ENCODE results near the gene ATP6V0D1. TPM values are rescaled to one million over a fixed set of nuclear protein-coding genes. Genes with fewer than 3 reads are reported as not detected.

Gene ATP6V0D1
- total and polyA plus RNA-seq, 2 of the 4 experiments (the other 2 are of a cell fraction) = 112 to 124 TPM

- Histone ChIP-seq H4K5ac (ENCODE audit: low read depth, low read length) (no peak overlapping the region), H3K56ac (ENCODE audit: extremely low read depth, insufficient read depth, low read length) (no peak overlapping the region), H3K18ac (ENCODE audit: low read depth, low read length) (no peak overlapping the region), H2AK9ac (replicated peaks; ENCODE audit: low read depth, low read length, poor library complexity) (no peak overlapping the region), H4K91ac (ENCODE audit: insufficient read depth, low read depth, low read length) (no peak overlapping the region), H2AFZ (replicated peaks; ENCODE audit: low read length, poor library complexity) (no peak overlapping the region), H2BK15ac (ENCODE audit: low read depth, low read length) (no peak overlapping the region), H3K23ac (ENCODE audit: low read depth, low read length) (peak overlapping the region; percentile 56; the same call in 1 of the 2 replicates), H3K36me3 (ENCODE audit: control insufficient read depth, insufficient read depth, low read length) (no peaks in the 10 kb centered on the region), H2BK5ac (ENCODE audit: low read depth, low read length, poor library complexity, severe bottlenecking) (no peak overlapping the region), H3K4me1 (ENCODE audit: control insufficient read depth, insufficient read depth, low read length) (peaks cover 5% of the 10 kb centered on the region; the same call in 1 of the 2 replicates), H3K4me2 (ENCODE audit: low read depth, low read length) (no peak overlapping the region), H4K8ac (ENCODE audit: low read depth in 2 of 2, low read length in 2 of 2) (no peak overlapping the region), H3K9me3 (ENCODE audit: control insufficient read depth, insufficient read depth, low read length) (no peaks in the 10 kb centered on the region), H4K20me1 (ENCODE audit: insufficient read depth, low read length) (peaks cover 10% of the 10 kb centered on the region; the same call in 1 of the 2 replicates), H2AK5ac (ENCODE audit: low read depth, low read length) (no peak overlapping the region), H2BK120ac (ENCODE audit: low read depth, low read length) (no peak overlapping the region), H2BK20ac (ENCODE audit: low read depth, low read length) (0 out of 2 replicates have a peak overlapping the region, but pooled peaks have one; percentile 22), H3K4me3 (ENCODE audit: insufficient read depth, low read depth, low read length) (no peak overlapping the region), H3K27ac (ENCODE audit: insufficient read depth, low read length) (no peak overlapping the region), H3K9me1 (ENCODE audit: insufficient read depth, low read length) (peaks cover 3% of the 10 kb centered on the region; the same call in 1 of the 2 replicates), H3K79me1 (ENCODE audit: low read depth in 1 of 2, low read length in 2 of 2) (no peaks in the 10 kb centered on the region), H3K9ac (ENCODE audit: low read depth, low read length) (no peak overlapping the region), H3K14ac (replicated peaks; ENCODE audit: low read depth, low read length) (no peak overlapping the region), H3K4ac (ENCODE audit: low read depth, low read length) (no peak overlapping the region), H3K27me3 (ENCODE audit: control insufficient read depth, insufficient read depth, low read length) (peaks cover 55% of the 10 kb centered on the region)
- ATAC-seq (ENCODE audit: low read depth) (no peak), DNase-seq (no peak)
- dilution Hi-C loops (cut with HindIII; ENCODE audit: low sequenced_read_pairs, unreplicated experiment) = no loop called here
- no CpG with 5 or more reads among the region's 3 CpGs for WGBS, 2 experiments (ENCODE audit: extremely low coverage in 2 of 2, insufficient read length in 1 of 2)
- intact Hi-C loops (cut with micrococcal nuclease) = loop anchor here (5.0 kb wide), 1 partner anchor 167 kb away; no protein-coding TSS in a partner anchor
- ChIA-PET POLR2A (ENCODE audit: unreplicated experiment) (no interaction called here), CTCF (interaction anchor here (0.6 to 1.6 kb wide), 3 partner anchors 17 to 108 kb away, joined by 4 to 12 read pairs (median 7); no protein-coding TSS in a partner anchor)
- BruUV-seq (replicated peaks) = no TSS peak
- in situ Hi-C loops (cut with MboI; ENCODE audit: low sequenced_read_pairs) = no loop called here
- TF ChIP-seq RAD21 (IDR thresholded peaks at IDR 0.05; ENCODE audit: low read length) = no peak
- no peak for TF ChIP-seq SMC3 (IDR thresholded peaks at IDR 0.05; ENCODE audit: low read depth, low read length)
- TF ChIP-seq MAFK (IDR thresholded peaks at IDR 0.05; ENCODE audit: low read depth, low read length) = no peak
- no peak for TF ChIP-seq ELK1 (IDR thresholded peaks at IDR 0.05; ENCODE audit: borderline replicate concordance, low read depth, low read length)
- no peak for TF ChIP-seq CEBPB (IDR thresholded peaks at IDR 0.05; ENCODE audit: low read depth, low read length)
- TF ChIP-seq RFX5 (IDR thresholded peaks at IDR 0.05; ENCODE audit: low read depth, low read length) = no peak
- no peak for TF ChIP-seq USF2 (IDR thresholded peaks at IDR 0.05; ENCODE audit: low read depth, low read length)
- TF ChIP-seq FOS (IDR thresholded peaks at IDR 0.05; ENCODE audit: low read depth, low read length) = no peak
- TF ChIP-seq BHLHE40 (IDR thresholded peaks at IDR 0.05; ENCODE audit: low read depth, low read length) = no peak
- TF ChIP-seq RCOR1 (IDR thresholded peaks at IDR 0.05; ENCODE audit: insufficient replicate concordance, low read length) = no peak
- TF ChIP-seq CTCF (conservative IDR thresholded peaks at IDR 0.05; ENCODE audit: low read depth, low read length) = no peak
- no peak for TF ChIP-seq MXI1 (IDR thresholded peaks at IDR 0.05; ENCODE audit: borderline replicate concordance, low read depth, low read length)
- TF ChIP-seq POLR2A (IDR thresholded peaks at IDR 0.05; ENCODE audit: low read depth, low read length) = no peak
- TF ChIP-seq MAZ (IDR thresholded peaks at IDR 0.05; ENCODE audit: borderline replicate concordance, low read depth, low read length) = no peak
- TF ChIP-seq NFE2L2 (IDR thresholded peaks at IDR 0.05; ENCODE audit: low read depth, low read length) = no peak
These were observed 51.7 kb downstream of the ATP6V0D1 start for GRCh38 chr16:67429053-67429798.
